Measurements from ENCODE around the gene AIP. TPM values are rescaled to one million over a fixed set of nuclear protein-coding genes. Genes with fewer than 3 reads are reported as not detected.

The AIP gene
- total and polyA plus RNA-seq, 9 of the 15 experiments (the other 6 are each of a cell fraction or from before 2014, with no cell fraction given): 5.2 to 92.5 (median 52.7) TPM

GRCh38 chr11:67468759-67469507 lies 13.9 kb upstream of the AIP start, which contains the start of gene TMEM134 (continued):
- peak; percentile 73 for TF ChIP-seq MYC (IDR thresholded peaks at IDR 0.05; ENCODE audit: low read depth, low read length)
- peak; percentile 59; the same call in 1 of the 2 replicates for TF ChIP-seq MYC (CRISPR knock-in tag; IDR thresholded peaks at IDR 0.05; ENCODE audit: borderline replicate concordance, low read depth)
- no peak for TF ChIP-seq MECOM (CRISPR knock-in tag; IDR thresholded peaks at IDR 0.05)
- peak; percentile 72; the same call in 1 of the 2 replicates for TF ChIP-seq MTA3 (IDR thresholded peaks at IDR 0.05; ENCODE audit: borderline replicate concordance)
- no peak for TF ChIP-seq ZNF445 (CRISPR knock-in tag; IDR thresholded peaks at IDR 0.05; ENCODE audit: low read depth)
- TF ChIP-seq HNRNPK (IDR thresholded peaks at IDR 0.05; ENCODE audit: low read depth, low read length, poor library complexity, severe bottlenecking): no peak
- peak; percentile 90 for TF ChIP-seq ARID4B (CRISPR knock-in tag; IDR thresholded peaks at IDR 0.05)
- peak in 1 of 2 experiments; percentile 80; a peak in 2 of 4 replicates for TF ChIP-seq ZNF639 (CRISPR knock-in tag; conservative IDR thresholded peaks at IDR 0.05 in 1 of 2, IDR thresholded peaks at IDR 0.05 in 1 of 2)
- TF ChIP-seq CREB5 (CRISPR knock-in tag; IDR thresholded peaks at IDR 0.05): no peak
- TF ChIP-seq TCF7L2 (IDR thresholded peaks at IDR 0.05; ENCODE audit: low read depth, low read length): no peak
- TF ChIP-seq KAT7 (CRISPR knock-in tag; IDR thresholded peaks at IDR 0.05; ENCODE audit: borderline replicate concordance): peak; percentile 46; the same call in 1 of the 2 replicates
- TF ChIP-seq SUPT5H (IDR thresholded peaks at IDR 0.05): peak; percentile 79; the same call in 1 of the 2 replicates
- 0 out of 4 replicates have a peak, but pooled peaks of 1 of the 2 experiments have one; percentile 13 for TF ChIP-seq FOXK2 (conservative IDR thresholded peaks at IDR 0.05 in 1 of 2, IDR thresholded peaks at IDR 0.05 in 1 of 2; ENCODE audit: low read depth in 2 of 2)
- peak; percentile 57 for TF ChIP-seq SAP30 (IDR thresholded peaks at IDR 0.05; ENCODE audit: borderline replicate concordance, insufficient read depth, low read depth, low read length, poor library complexity, severe bottlenecking)
- TF ChIP-seq ZNF75A (CRISPR knock-in tag; IDR thresholded peaks at IDR 0.05): no peak
- TF ChIP-seq ZNF140 (CRISPR knock-in tag; IDR thresholded peaks at IDR 0.05): no peak
- peak; percentile 92 to 93 for TF ChIP-seq MAZ (CRISPR knock-in tag; conservative IDR thresholded peaks at IDR 0.05 in 1 of 2, IDR thresholded peaks at IDR 0.05 in 1 of 2)
- peak; percentile 27; the same call in 1 of the 2 replicates for TF ChIP-seq ZNF384 (IDR thresholded peaks at IDR 0.05; ENCODE audit: low read depth, low read length)
- no peak for TF ChIP-seq TGIF2 (CRISPR knock-in tag; IDR thresholded peaks at IDR 0.05)

All from K562 (cell line).